Panc1 (cell line): ENCODE data around the gene LURAP1L. TPM values are rescaled to one million over a fixed set of nuclear protein-coding genes. Genes with fewer than 3 reads are reported as not detected.

ENCODE experiments used
- ATAC-seq: fragments of 200-7000 bp; cut with Tn5 transposase; 2 replicates; pipeline ENCODE4 v1.9.1; 2020; ENCODE audit warnings: mild to moderate bottlenecking, moderate library complexity
- BruUV-seq: library from RNA; stranded (reverse); fragments of 400-500 nt; replicated peaks from 2 replicates; lab custom pipeline; 2021; lab: Mats Ljungman, UMichigan
- CTCF ChIA-PET: fragments of 300-600 bp; sonication (Branson Sonifier 250); formaldehyde crosslinking; loops from one replicate; lab custom pipeline; 2022; ENCODE audit warnings: antibody characterized with exemption; lab: Charles Lee
- POLR2A ChIA-PET: fragments of 300-600 bp; sonication (Branson Sonifier 250); formaldehyde crosslinking; loops from one replicate; lab custom pipeline; 2022; ENCODE audit warnings: antibody characterized with exemption; lab: Charles Lee
- DNase-seq: peaks from one replicate; pipeline ENCODE4 v3.0.0-alpha.2; 2010; ENCODE audit warnings: low read depth, low spot score
- H3K27ac ChIP-seq: 2 replicates; pipeline ENCODE4 v1.5.1; 2011; ENCODE audit warnings: mild to moderate bottlenecking, low read length, inconsistent platforms
- H3K27me3 ChIP-seq: fragments of 200-500 bp; sonication (Bioruptor generic); 2 replicates; pipeline ENCODE4 v1.6.0; 2014; ENCODE audit warnings: low read length, inconsistent platforms; ENCODE audit not compliant: control insufficient read depth, insufficient read depth
- H3K36me3 ChIP-seq: fragments of 200-500 bp; sonication (Bioruptor generic); 2 replicates; pipeline ENCODE4 v1.5.1; 2014; ENCODE audit warnings: inconsistent platforms, mild to moderate bottlenecking, low read length, moderate library complexity; ENCODE audit not compliant: control insufficient read depth, insufficient read depth
- H3K4me1 ChIP-seq: 2 replicates; pipeline ENCODE4 v1.5.1; 2011; ENCODE audit warnings: inconsistent platforms, mild to moderate bottlenecking, low read length, moderate library complexity; ENCODE audit not compliant: control insufficient read depth, insufficient read depth
- H3K4me3 ChIP-seq, 2 experiments: 2 replicates each; pipeline ENCODE4 v1.5.1; 2011 to 2012; ENCODE audit warnings: low read depth in 2 of 2, low read length in 2 of 2, mild to moderate bottlenecking in 2 of 2, inconsistent platforms in 1 of 2, moderate library complexity in 1 of 2
- H3K9me3 ChIP-seq: fragments of 200-500 bp; sonication (Bioruptor generic); 2 replicates; pipeline ENCODE4 v1.5.1; 2014; ENCODE audit warnings: low read depth, mild to moderate bottlenecking, inconsistent platforms, low read length, moderate library complexity; ENCODE audit not compliant: control insufficient read depth, insufficient read depth
- CTCF ChIP-seq: fragments of 450-650 bp; IDR thresholded peaks from 2 replicates; pipeline ENCODE4 v1.5.1; 2017; ENCODE audit warnings: mild to moderate bottlenecking
- POLR2AphosphoS5 ChIP-seq: IDR thresholded peaks from 2 replicates; pipeline ENCODE4 v1.6.1; 2012; ENCODE audit warnings: mild to moderate bottlenecking, low read depth, low read length, moderate library complexity
- REST ChIP-seq, 2 experiments: IDR thresholded peaks; 2 replicates each; pipeline ENCODE4 v1.6.1; 2011 to 2012; ENCODE audit warnings: low read depth in 2 of 2, control low read depth in 1 of 2, low read length in 1 of 2, mild to moderate bottlenecking in 1 of 2, moderate library complexity in 1 of 2; ENCODE audit not compliant: insufficient read depth in 1 of 2
- SIN3A ChIP-seq: IDR thresholded peaks from 2 replicates; pipeline ENCODE4 v1.6.1; 2012; ENCODE audit warnings: low read depth, mild to moderate bottlenecking, low read length, moderate library complexity, borderline replicate concordance; ENCODE audit not compliant: insufficient read depth
- TCF7L2 ChIP-seq: IDR thresholded peaks from 2 replicates; pipeline ENCODE4 v1.6.1; 2011; ENCODE audit warnings: mild to moderate bottlenecking, low read depth, low read length, inconsistent platforms
- in situ Hi-C: cut with HindIII; loops from 2 replicates; pipeline ENCODE4 v1.10.0; 2016; ENCODE audit warnings: low sequenced_read_pairs, low pct_unique_long_range_greater_than_20kb
- intact Hi-C: fragments of 100-400 bp; cut with micrococcal nuclease; formaldehyde crosslinking; loops from one replicate; pipeline ENCODE4 v1.10.0; 2022; ENCODE audit not compliant: unreplicated experiment
- total RNA-seq: library from RNA; stranded (reverse); gene quantifications from one replicate; pipeline ENCODE4 v1.2.1, GENCODE V29; 2021; ENCODE audit not compliant: unreplicated experiment

LURAP1L gene
- total RNA-seq, 1 experiment from 2014 or later = 6.8 TPM

- TF ChIP-seq REST (IDR thresholded peaks at IDR 0.05; ENCODE audit: insufficient read depth in 1 of 2, low read depth in 2 of 2, low read length in 1 of 2) (no peak), POLR2AphosphoS5 (no peak), TCF7L2 (no peak), SIN3A (no peak), CTCF (no peak)
- BruUV-seq = no TSS peak
- no peaks in the 10 kb centered on the region for H3K27me3 ChIP-seq
- no peaks in the 10 kb centered on the region for H3K4me1 ChIP-seq
- intact Hi-C loops = no loop called here
- ChIA-PET CTCF (no interaction called here), POLR2A (no interaction called here)
- H3K9me3 ChIP-seq = no peaks in the 10 kb centered on the region
- H3K4me3 ChIP-seq = no peak overlapping the region
- H3K27ac ChIP-seq = no peak overlapping the region
- DNase-seq = no peak
- in situ Hi-C loops = no loop called here
- H3K36me3 ChIP-seq = no peaks in the 10 kb centered on the region
- no peak for ATAC-seq
These were observed 78.2 kb downstream of the LURAP1L start for GRCh38 chr9:12853051-12853450.

GRCh38 chr9:12854221-12854620 lies 79.4 kb downstream of the LURAP1L start:
- Histone ChIP-seq H3K27me3 (no peaks in the 10 kb centered on the region), H3K4me1 (no peaks in the 10 kb centered on the region), H3K27ac (no peak overlapping the region), H3K36me3 (no peaks in the 10 kb centered on the region), H3K4me3 (no peak overlapping the region), H3K9me3 (no peaks in the 10 kb centered on the region)
- ChIA-PET CTCF (no interaction called here), POLR2A (no interaction called here)
- ATAC-seq (no peak), DNase-seq (no peak)
- intact Hi-C loops = no loop called here
- TF ChIP-seq POLR2AphosphoS5 = no peak
- TF ChIP-seq SIN3A = no peak
- TF ChIP-seq REST (IDR thresholded peaks at IDR 0.05; ENCODE audit: insufficient read depth in 1 of 2, low read depth in 2 of 2, low read length in 1 of 2) = no peak
- TF ChIP-seq CTCF = no peak
- no peak for TF ChIP-seq TCF7L2
- in situ Hi-C loops = no loop called here
- BruUV-seq = no TSS peak
